ENCODE measurements around the gene MAP2K7.

The MAP2K7 gene

DNA sequence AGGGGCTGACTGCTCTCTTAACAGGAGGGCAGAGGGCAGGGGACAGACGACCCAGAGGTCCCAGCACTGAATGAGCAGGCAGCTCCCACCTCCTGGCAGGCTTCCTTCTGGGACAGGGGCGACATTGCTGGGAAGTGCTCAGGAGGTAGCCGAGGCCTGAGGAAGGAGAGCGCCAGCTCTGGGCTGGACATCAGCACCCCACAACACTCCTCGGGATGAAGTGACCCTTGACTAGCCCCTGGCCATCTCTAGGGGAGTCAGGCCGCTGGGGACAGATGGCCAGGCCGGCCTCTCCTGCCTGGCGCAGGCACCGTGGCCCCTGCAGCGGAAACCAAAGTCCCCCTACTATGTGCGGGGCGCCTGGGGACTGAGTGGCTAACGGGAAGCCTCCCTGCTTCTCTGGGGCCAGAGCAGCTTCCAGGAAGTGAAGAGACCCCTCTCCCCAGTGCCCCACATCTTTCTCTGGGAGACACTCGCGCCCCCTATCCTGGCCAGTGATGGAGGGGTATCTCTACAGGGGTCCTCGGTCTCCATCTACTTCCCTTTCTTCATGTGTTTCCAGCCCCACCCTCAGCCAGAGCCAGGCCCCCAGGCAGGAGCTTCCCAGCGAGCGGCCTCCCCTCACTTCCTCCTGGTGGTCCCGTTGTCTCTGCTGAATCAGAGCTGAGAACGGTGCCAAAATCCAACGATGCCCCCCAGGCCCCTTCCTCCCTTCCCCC is 39.5 kb upstream of the MAP2K7 start:
- DNase-seq (ENCODE audit: low read depth): no peak

DNA sequence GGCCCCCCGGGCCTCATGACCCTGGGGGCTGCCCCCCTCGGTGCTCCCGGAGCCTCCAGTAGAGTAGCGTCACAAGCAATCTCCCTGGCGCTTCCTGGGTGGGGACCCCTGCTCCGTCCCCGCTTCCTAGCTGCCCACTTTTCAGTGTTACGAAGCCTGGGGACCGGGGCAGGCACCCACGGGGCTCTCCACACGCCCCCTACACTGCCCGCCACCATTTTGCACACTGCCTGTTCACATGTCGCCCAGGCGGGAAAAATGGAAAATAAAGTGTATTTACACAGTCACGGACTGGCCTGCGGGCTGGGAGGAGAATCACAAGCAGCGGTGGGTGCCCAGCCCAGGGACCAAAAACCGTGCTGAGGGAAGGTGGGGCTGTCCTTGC is 39.0 kb upstream of the MAP2K7 start:
- DNase-seq (ENCODE audit: low read depth): no peak
- TF ChIP-seq, protein P1, sequence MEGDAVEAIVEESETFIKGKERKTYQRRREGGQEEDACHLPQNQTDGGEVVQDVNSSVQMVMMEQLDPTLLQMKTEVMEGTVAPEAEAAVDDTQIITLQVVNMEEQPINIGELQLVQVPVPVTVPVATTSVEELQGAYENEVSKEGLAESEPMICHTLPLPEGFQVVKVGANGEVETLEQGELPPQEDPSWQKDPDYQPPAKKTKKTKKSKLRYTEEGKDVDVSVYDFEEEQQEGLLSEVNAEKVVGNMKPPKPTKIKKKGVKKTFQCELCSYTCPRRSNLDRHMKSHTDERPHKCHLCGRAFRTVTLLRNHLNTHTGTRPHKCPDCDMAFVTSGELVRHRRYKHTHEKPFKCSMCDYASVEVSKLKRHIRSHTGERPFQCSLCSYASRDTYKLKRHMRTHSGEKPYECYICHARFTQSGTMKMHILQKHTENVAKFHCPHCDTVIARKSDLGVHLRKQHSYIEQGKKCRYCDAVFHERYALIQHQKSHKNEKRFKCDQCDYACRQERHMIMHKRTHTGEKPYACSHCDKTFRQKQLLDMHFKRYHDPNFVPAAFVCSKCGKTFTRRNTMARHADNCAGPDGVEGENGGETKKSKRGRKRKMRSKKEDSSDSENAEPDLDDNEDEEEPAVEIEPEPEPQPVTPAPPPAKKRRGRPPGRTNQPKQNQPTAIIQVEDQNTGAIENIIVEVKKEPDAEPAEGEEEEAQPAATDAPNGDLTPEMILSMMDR (IDR thresholded peaks at IDR 0.05; ENCODE audit: low read depth, low read length, missing control alignments): no peak
- no peak overlapping the region for H3K4me3 ChIP-seq (ENCODE audit: low read depth, low read length)

More for the DNA sequence above, 39.5 kb upstream of the MAP2K7 start:
- no peak overlapping the region for H3K4me3 ChIP-seq (ENCODE audit: low read depth, low read length)
- TF ChIP-seq, protein P1 (IDR thresholded peaks at IDR 0.05; ENCODE audit: low read depth, low read length, missing control alignments): no peak

DNA sequence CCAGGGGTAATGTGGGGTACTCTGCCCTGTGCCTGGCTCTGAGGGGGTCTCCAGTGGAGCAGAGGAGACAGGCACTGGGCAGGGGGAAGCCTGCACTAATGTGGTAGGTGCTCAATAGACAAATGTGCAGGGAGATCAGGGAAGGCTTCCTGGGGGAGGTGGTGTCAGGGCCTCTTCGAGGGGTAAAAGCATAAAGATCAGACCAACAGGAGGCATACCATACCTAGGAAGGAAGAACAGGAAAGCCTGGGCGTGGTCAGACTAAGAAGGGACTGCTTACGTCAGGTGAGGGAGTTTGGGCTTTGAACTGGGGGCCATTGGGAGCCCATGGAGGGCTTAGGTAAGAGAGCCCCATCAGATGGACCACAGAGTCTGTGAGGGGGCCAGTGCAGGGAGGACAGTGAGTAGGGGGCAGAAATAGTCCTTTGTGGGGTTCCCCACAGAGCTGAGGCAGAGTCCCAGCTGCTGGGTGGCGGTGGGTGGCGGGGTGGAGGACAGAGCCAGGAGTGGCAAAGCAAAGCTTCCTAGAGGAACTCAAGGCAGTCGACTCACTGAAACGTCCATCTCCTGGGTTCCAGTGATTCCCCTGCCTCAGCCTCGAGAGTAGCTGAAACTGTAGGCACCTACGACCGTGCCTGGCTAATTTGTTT is 38.3 kb upstream of the MAP2K7 start:
- TF ChIP-seq, protein P1 (IDR thresholded peaks at IDR 0.05; ENCODE audit: low read depth, low read length, missing control alignments): no peak
- H3K4me3 ChIP-seq (ENCODE audit: low read depth, low read length): peak overlapping the region; percentile 36
- DNase-seq (ENCODE audit: low read depth): no peak

DNA sequence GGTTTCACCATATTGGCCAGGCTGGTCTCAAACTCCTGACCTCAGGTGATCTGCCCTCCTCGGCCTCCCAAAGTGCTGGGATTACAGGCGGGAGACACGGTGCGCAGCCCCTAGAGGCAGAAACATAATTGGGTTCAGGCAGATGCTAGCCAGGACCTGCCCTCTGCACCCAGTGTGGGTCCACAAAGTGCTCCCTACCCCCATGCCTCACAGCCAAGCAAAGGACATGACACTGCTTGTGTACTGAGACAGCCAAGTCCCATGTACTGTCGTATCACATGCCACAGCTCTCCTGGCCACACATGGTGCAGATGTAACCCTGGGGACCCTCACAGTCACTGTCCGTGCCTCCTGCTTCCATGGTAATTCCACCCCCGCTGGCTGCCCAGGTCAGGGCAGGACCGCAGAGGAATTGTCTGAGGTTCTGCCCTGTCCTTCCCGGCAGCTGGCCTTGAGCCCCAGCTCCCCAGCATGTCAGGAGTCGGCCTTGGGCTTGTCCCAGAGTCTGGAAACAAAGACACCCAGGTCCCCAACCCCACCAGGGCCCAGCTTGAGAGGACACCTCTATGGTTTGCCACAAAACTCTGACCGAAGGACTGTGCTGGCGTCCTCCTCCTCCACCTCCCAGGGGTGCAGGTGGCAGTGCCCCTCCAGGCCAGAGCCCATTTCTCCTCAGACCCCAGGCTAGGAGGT is 37.1 kb upstream of the MAP2K7 start:
- TF ChIP-seq, protein P1 (IDR thresholded peaks at IDR 0.05; ENCODE audit: low read depth, low read length, missing control alignments): no peak
- DNase-seq (ENCODE audit: low read depth): no peak
- no peak overlapping the region for H3K4me3 ChIP-seq (ENCODE audit: low read depth, low read length)

DNA sequence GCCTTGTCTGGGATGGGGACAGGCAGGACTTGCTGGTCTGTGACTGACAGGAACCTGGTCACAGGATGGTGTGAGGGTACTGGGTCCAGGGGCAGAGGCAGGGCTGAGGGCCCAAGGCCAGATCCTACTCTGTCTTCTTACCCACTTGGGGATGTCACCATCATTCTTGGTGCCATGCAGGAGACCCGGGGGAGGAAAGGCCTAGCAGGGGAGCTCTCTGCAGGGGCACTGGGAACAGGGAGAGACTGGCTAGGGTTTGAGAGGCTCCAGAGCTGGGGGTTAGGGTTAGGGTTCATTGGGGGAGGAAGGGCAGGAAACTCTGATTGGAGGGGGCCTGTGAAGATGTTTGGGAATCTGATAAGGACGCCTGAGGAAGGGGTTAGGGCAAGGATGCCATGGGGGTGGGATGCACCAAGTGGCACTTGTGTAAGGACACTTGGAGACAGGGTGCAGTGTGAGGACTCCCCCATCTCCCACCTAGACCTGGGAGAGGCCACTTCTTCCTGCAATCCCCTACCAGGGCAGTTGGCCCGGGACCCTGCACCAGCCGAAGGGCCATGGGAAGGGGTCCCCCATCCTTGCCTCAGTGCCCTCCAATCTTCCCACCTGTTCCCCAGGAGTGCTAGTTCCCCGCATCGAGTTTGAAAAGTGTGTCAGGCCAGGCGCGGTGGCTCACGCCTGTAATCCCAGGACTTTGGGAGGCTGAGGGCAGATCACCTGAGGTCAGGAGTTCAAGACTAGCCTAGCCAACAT is 36.4 kb upstream of the MAP2K7 start:
- no peak overlapping the region for H3K4me3 ChIP-seq (ENCODE audit: low read depth, low read length)
- TF ChIP-seq, protein P1 (IDR thresholded peaks at IDR 0.05; ENCODE audit: low read depth, low read length, missing control alignments): no peak
- no peak for DNase-seq (ENCODE audit: low read depth)

DNA sequence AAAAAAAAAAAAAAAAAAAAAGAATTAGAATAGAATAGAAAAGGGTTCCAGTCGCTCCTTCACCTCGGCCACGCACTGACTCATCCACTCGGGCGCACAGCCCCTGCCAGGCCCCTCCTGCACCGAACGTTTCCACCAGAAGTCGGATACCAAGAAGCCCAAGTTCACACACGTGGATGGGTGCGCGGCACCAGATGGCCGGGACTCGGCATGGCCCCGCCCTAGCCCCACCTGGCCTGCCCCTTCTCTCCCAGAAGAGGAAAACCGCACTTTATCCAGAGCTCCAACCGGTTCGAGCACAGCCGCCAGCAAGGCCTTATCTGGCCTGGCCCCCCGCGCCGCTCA is 35.4 kb upstream of the MAP2K7 start:
- TF ChIP-seq, protein P1 (IDR thresholded peaks at IDR 0.05; ENCODE audit: low read depth, low read length, missing control alignments): no peak
- no peak for DNase-seq (ENCODE audit: low read depth)

More for the DNA sequence above, 35.4 kb upstream of the MAP2K7 start:
- no peak overlapping the region for H3K4me3 ChIP-seq (ENCODE audit: low read depth, low read length)

All from GM12864 (cell line).